Stomach (tissue), 9 donors: ENCODE results near the gene FOSL2. TPM values are rescaled to one million over a fixed set of nuclear protein-coding genes. Genes with fewer than 3 reads are reported as not detected.

ENCODE experiments used
- DNase-seq, 2 donors: peaks; one replicate each; pipeline versions ENCODE4 v3.0.0 to v3.0.0-alpha.2; 2013 to 2019
- H3K27ac ChIP-seq, 5 donors: fragments of 200-600 bp in 4 of 5; sonication (generic) in 4 of 5; one replicate each; pipeline ENCODE4 v1.5.1; 2013 to 2019; ENCODE audit warnings: mild to moderate bottlenecking in 1 of 5, moderate library complexity in 1 of 5
- H3K27me3 ChIP-seq, 3 donors: fragments of 200-600 bp; sonication (generic); one replicate each; pipeline ENCODE4 v1.5.1; 2017 to 2019; ENCODE audit warnings: mixed run types in 1 of 3
- H3K36me3 ChIP-seq, 4 donors: fragments of 200-600 bp; sonication (generic); 1 replicate in 3 of 4; 2 replicates in 1 of 4; pipeline ENCODE4 v1.5.1; 2016 to 2019
- H3K4me1 ChIP-seq, 4 donors: fragments of 200-600 bp; sonication (generic); one replicate each; pipeline ENCODE4 v1.5.1; 2016 to 2019
- H3K4me3 ChIP-seq, 4 donors: fragments of 200-600 bp; sonication (generic) in 3 of 4; one replicate each; pipeline ENCODE4 v1.5.1; 2016 to 2019; ENCODE audit warnings: mild to moderate bottlenecking in 1 of 4
- H3K9me3 ChIP-seq, 4 donors: fragments of 200-600 bp; sonication (generic); one replicate each; pipeline ENCODE4 v1.5.1; 2016 to 2019
- EP300 ChIP-seq: sonication (generic); formaldehyde crosslinking; IDR thresholded peaks from one replicate; pipeline ENCODE4 v1.6.1; 2017; ENCODE audit warnings: antibody characterized with exemption
- POLR2A ChIP-seq, 4 donors: fragments of 450-650 bp; IDR thresholded peaks; one replicate each; pipeline ENCODE4 v1.6.1; 2016; ENCODE audit warnings: antibody characterized with exemption in 4 of 4, control low read depth in 2 of 4, mild to moderate bottlenecking in 1 of 4, moderate library complexity in 1 of 4
- POLR2AphosphoS5 ChIP-seq, 3 donors: sonication (generic); formaldehyde crosslinking; IDR thresholded peaks; one replicate each; pipeline ENCODE4 v1.6.1; 2016; ENCODE audit warnings: antibody characterized with exemption in 3 of 3
- WGBS, 5 donors: extraction: QIAGEN DNeasy Blood & Tissue Kit in 3 of 5; methylation state at CpG; one replicate each; pipeline versions ENCODE4 v1.1.5 to v1.1.7; 2013 to 2018; 5-methylcytosine and 5-hydroxymethylcytosine counted together
- intact Hi-C: fragments of 100-400 bp; cut with DNase I; formaldehyde crosslinking; loops from one replicate; pipeline ENCODE4 v1.15.1; 2023; ENCODE audit warnings: low total_unique reads
- polyA plus RNA-seq, 3 donors: library from polyadenylated mRNA; stranded (reverse); fragments of 200-250 nt; gene quantifications; one replicate each; pipeline ENCODE4 v1.2.3, GENCODE V29; 2013
- total RNA-seq, 5 donors: library from RNA; depleted of rRNA; stranded (reverse); fragments of >200 nt; gene quantifications; one replicate each; pipeline versions ENCODE4 v1.1.0 to v1.2.3, GENCODE V29; 2014 to 2016
- TF ChIP-seq, protein P1 (sequence below), 7 experiments: fragments of 450-650 bp in 4 of 7; fragments of 200-600 bp in 3 of 7; sonication (generic) in 3 of 7; IDR thresholded peaks; one replicate each; pipeline ENCODE4 v1.5.1; 2016 to 2019; ENCODE audit warnings: antibody characterized with exemption in 7 of 7, control low read depth in 2 of 7, mild to moderate bottlenecking in 1 of 7
- donor health status: healthy with polysubstance abuse.
- donor health status: Bipolar disorder and iron deficiency.
- donor health status: healthy.

FOSL2 gene
- total and polyA plus RNA-seq, 8 donors, result 24.4 to 227 (median 71.2) TPM

DNA sequence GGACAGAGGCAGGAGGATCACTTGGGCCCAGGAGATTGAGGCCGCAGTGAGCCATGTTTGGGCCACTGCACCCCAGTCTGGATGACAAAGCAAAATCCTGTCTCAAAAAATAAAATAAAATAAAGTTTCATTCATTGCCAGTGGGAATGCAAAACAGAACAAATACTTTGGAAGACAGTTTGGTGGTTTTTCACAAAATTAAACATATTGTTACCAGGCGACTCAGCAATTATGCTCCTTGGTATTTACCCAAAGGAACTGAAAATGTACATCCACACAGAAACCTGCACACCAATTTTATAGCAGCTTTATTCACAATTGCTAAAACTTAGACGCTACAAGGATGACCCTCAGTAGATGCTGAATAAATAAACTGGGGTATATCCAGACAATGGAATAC lies 35.8 kb downstream of the FOSL2 start:
- intact Hi-C loops, result no loop called here
- Histone ChIP-seq H3K4me1 (peaks cover 0 to 10% (median 6%) of the 10 kb centered on the region in 4 donors), H3K9me3 (peaks cover 0 to 7% (median 3%) of the 10 kb centered on the region in 4 donors), H3K36me3 (no peaks in the 10 kb centered on the region), H3K27me3 (no peaks in the 10 kb centered on the region), H3K27ac (no peak overlapping the region), H3K4me3 (no peak overlapping the region)
- 90 to 94% (median 93%) methylated on average over 3 of the region's 3 CpGs for WGBS, 5 donors
- DNase-seq, result no peak
- TF ChIP-seq, protein P1, sequence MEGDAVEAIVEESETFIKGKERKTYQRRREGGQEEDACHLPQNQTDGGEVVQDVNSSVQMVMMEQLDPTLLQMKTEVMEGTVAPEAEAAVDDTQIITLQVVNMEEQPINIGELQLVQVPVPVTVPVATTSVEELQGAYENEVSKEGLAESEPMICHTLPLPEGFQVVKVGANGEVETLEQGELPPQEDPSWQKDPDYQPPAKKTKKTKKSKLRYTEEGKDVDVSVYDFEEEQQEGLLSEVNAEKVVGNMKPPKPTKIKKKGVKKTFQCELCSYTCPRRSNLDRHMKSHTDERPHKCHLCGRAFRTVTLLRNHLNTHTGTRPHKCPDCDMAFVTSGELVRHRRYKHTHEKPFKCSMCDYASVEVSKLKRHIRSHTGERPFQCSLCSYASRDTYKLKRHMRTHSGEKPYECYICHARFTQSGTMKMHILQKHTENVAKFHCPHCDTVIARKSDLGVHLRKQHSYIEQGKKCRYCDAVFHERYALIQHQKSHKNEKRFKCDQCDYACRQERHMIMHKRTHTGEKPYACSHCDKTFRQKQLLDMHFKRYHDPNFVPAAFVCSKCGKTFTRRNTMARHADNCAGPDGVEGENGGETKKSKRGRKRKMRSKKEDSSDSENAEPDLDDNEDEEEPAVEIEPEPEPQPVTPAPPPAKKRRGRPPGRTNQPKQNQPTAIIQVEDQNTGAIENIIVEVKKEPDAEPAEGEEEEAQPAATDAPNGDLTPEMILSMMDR (IDR thresholded peaks at IDR 0.05), result no peak
- no peak for TF ChIP-seq POLR2AphosphoS5 (IDR thresholded peaks at IDR 0.05)
- TF ChIP-seq EP300, result no peak
- TF ChIP-seq POLR2A (IDR thresholded peaks at IDR 0.05), result no peak

DNA sequence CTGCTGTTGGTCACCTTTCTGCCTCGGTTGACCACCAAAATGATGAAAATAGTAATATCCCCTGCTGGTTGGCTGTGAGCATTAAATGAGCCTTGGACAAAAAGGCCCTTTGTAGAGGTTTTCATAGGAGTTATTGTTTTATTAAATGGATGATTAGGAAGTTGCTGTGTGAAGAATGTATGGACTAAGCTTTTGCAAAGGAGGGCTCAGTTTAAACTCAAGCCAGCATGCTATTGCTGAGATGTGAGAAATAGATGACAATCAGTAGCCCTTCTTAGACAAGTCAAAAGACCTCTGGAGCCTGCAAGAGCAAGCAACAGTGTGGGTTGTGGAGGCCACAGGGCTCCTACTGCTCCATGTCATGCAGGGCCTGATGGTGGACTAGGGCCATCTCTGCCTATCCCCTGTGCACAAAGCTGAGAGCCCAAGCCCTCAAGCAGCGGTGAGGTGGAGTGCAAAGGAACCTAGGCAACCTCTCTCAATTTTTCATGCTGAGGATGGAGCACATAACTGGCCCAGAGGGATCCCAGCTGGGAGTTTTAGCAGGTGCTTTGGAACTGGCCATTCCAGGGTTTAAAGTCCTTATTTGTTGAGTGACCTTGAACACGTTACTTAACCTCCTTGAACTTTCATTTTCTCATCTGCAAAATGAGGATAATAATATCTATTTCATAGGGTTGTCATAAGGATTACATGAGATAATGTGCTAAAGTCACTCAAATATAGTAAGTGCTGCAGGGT lies 37.1 kb downstream of the FOSL2 start:
- DNase-seq, result no peak
- Histone ChIP-seq H3K27ac (no peak overlapping the region), H3K9me3 (peaks cover 0 to 8% (median 4%) of the 10 kb centered on the region in 4 donors), H3K4me1 (no peaks in the 10 kb centered on the region), H3K36me3 (no peaks in the 10 kb centered on the region), H3K4me3 (no peak overlapping the region), H3K27me3 (no peaks in the 10 kb centered on the region)
- TF ChIP-seq POLR2AphosphoS5 (IDR thresholded peaks at IDR 0.05) (no peak), POLR2A (IDR thresholded peaks at IDR 0.05) (no peak)
- intact Hi-C loops, result no loop called here
- WGBS, 5 donors, result 73 to 76% (median 76%) methylated on average over 2 to 3 of the region's 3 CpGs

DNA sequence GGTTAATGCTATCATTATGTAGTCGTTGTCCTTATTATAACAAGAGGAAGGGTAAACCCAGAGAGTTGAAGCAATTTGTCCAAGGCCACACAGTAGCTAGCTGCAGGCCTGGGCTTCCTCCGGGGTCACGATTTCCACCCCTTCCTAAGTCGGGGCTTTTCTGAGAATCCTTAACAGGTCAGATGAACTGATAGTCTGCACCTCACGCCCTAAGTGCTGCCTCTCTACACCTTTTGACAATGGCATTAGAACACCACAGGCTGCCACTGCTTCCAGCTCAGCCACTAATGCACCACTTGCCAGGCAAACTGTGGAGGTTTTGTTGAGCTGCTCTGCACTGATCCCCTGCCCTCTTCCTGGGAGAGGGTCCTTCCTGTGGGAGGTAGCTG lies 37.7 kb downstream of the FOSL2 start:
- intact Hi-C loops, result no loop called here
- DNase-seq, result no peak
- WGBS, 5 donors, result 69 to 82% (median 74%) methylated on average over 5 of the region's 5 CpGs
- Histone ChIP-seq H3K27ac (peak overlapping the region in 2 of 5 donors; percentile 25 to 38), H3K36me3 (no peaks in the 10 kb centered on the region), H3K4me1 (no peaks in the 10 kb centered on the region), H3K9me3 (peaks cover 0 to 8% (median 4%) of the 10 kb centered on the region in 4 donors), H3K4me3 (no peak overlapping the region), H3K27me3 (no peaks in the 10 kb centered on the region)
- TF ChIP-seq POLR2AphosphoS5 (IDR thresholded peaks at IDR 0.05), result no peak
- no peak for TF ChIP-seq EP300
- TF ChIP-seq, protein P1 (IDR thresholded peaks at IDR 0.05), result no peak
- no peak for TF ChIP-seq POLR2A (IDR thresholded peaks at IDR 0.05)

DNA sequence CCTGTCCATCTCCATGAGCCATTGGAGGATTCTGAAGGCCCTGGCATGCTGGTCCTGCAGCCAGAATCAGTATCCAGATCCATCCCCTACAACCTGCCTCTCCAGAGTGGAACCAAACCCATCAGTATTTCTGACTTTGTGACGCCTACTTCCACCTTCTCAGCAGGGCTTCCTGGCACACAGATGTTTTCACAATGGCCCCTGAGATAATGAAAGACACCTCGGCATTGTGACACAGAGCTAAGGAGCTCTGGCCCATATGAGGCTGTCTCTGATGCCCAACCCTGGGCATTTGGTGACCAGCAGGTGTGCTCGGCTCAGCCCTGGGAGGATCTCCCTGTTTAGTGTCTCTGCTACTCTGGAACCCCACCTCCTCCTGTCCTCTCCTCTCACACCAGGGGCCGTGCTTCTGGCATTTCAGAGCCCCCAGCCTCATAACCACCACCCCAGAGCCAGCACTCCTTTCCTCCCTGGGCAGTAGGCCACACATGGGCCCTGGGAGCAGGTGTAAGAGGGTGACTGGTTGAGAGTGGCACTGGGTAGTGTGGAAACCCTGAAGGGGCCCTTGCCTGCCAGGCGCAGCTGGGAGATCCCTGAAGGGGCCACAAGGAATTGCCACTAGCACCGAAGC lies 38.2 kb downstream of the FOSL2 start:
- WGBS, 5 donors, result 67 to 78% (median 70%) methylated on average over 6 of the region's 6 CpGs
- TF ChIP-seq POLR2A (IDR thresholded peaks at IDR 0.05) (no peak), POLR2AphosphoS5 (IDR thresholded peaks at IDR 0.05) (no peak), EP300 (no peak)
- TF ChIP-seq, protein P1 (IDR thresholded peaks at IDR 0.05), result no peak
- H3K27ac ChIP-seq, result peak overlapping the region in 2 of 5 donors; percentile 25 to 38
- H3K4me1 ChIP-seq, result peaks cover 0 to 4% (median 0%) of the 10 kb centered on the region in 4 donors
- H3K27me3 ChIP-seq, result no peaks in the 10 kb centered on the region
- peaks cover 0 to 8% (median 4%) of the 10 kb centered on the region in 4 donors for H3K9me3 ChIP-seq
- no peak for DNase-seq
- intact Hi-C loops, result no loop called here
- H3K36me3 ChIP-seq, result no peaks in the 10 kb centered on the region
- H3K4me3 ChIP-seq, result no peak overlapping the region
